Panc1 (cell line): ENCODE data around the gene PDE4B. TPM values are rescaled to one million over a fixed set of nuclear protein-coding genes. Genes with fewer than 3 reads are reported as not detected.

Experiments used
- ATAC-seq: fragments of 200-7000 bp; cut with Tn5 transposase; 2 replicates; pipeline ENCODE4 v1.9.1; 2020; ENCODE audit warnings: mild to moderate bottlenecking, moderate library complexity
- Bru-seq: library from RNA; stranded (reverse); fragments of 400-500 nt; gene quantifications from one replicate; lab custom pipeline; 2021; lab: Mats Ljungman, UMichigan
- BruChase-seq, 2 experiments: library from RNA; stranded (reverse); fragments of 400-500 nt; gene quantifications; one replicate each; lab custom pipeline; 2021; lab: Mats Ljungman, UMichigan
- BruUV-seq: library from RNA; stranded (reverse); fragments of 400-500 nt; replicated peaks from 2 replicates; lab custom pipeline; 2021; lab: Mats Ljungman, UMichigan
- CTCF ChIA-PET: fragments of 300-600 bp; sonication (Branson Sonifier 250); formaldehyde crosslinking; loops from one replicate; lab custom pipeline; 2022; ENCODE audit warnings: antibody characterized with exemption; lab: Charles Lee
- POLR2A ChIA-PET: fragments of 300-600 bp; sonication (Branson Sonifier 250); formaldehyde crosslinking; loops from one replicate; lab custom pipeline; 2022; ENCODE audit warnings: antibody characterized with exemption; lab: Charles Lee
- DNase-seq: peaks from one replicate; pipeline ENCODE4 v3.0.0-alpha.2; 2010; ENCODE audit warnings: low read depth, low spot score
- H3K27ac ChIP-seq: 2 replicates; pipeline ENCODE4 v1.5.1; 2011; ENCODE audit warnings: mild to moderate bottlenecking, low read length, inconsistent platforms
- H3K27me3 ChIP-seq: fragments of 200-500 bp; sonication (Bioruptor generic); 2 replicates; pipeline ENCODE4 v1.6.0; 2014; ENCODE audit warnings: low read length, inconsistent platforms; ENCODE audit not compliant: control insufficient read depth, insufficient read depth
- H3K36me3 ChIP-seq: fragments of 200-500 bp; sonication (Bioruptor generic); 2 replicates; pipeline ENCODE4 v1.5.1; 2014; ENCODE audit warnings: inconsistent platforms, mild to moderate bottlenecking, low read length, moderate library complexity; ENCODE audit not compliant: control insufficient read depth, insufficient read depth
- H3K4me1 ChIP-seq: 2 replicates; pipeline ENCODE4 v1.5.1; 2011; ENCODE audit warnings: inconsistent platforms, mild to moderate bottlenecking, low read length, moderate library complexity; ENCODE audit not compliant: control insufficient read depth, insufficient read depth
- H3K4me3 ChIP-seq, 2 experiments: 2 replicates each; pipeline ENCODE4 v1.5.1; 2011 to 2012; ENCODE audit warnings: low read depth in 2 of 2, low read length in 2 of 2, mild to moderate bottlenecking in 2 of 2, inconsistent platforms in 1 of 2, moderate library complexity in 1 of 2
- H3K9me3 ChIP-seq: fragments of 200-500 bp; sonication (Bioruptor generic); 2 replicates; pipeline ENCODE4 v1.5.1; 2014; ENCODE audit warnings: low read depth, mild to moderate bottlenecking, inconsistent platforms, low read length, moderate library complexity; ENCODE audit not compliant: control insufficient read depth, insufficient read depth
- POLR2AphosphoS5 ChIP-seq: IDR thresholded peaks from 2 replicates; pipeline ENCODE4 v1.6.1; 2012; ENCODE audit warnings: mild to moderate bottlenecking, low read depth, low read length, moderate library complexity
- REST ChIP-seq, 2 experiments: IDR thresholded peaks; 2 replicates each; pipeline ENCODE4 v1.6.1; 2011 to 2012; ENCODE audit warnings: low read depth in 2 of 2, control low read depth in 1 of 2, low read length in 1 of 2, mild to moderate bottlenecking in 1 of 2, moderate library complexity in 1 of 2; ENCODE audit not compliant: insufficient read depth in 1 of 2
- SIN3A ChIP-seq: IDR thresholded peaks from 2 replicates; pipeline ENCODE4 v1.6.1; 2012; ENCODE audit warnings: low read depth, mild to moderate bottlenecking, low read length, moderate library complexity, borderline replicate concordance; ENCODE audit not compliant: insufficient read depth
- TCF7L2 ChIP-seq: IDR thresholded peaks from 2 replicates; pipeline ENCODE4 v1.6.1; 2011; ENCODE audit warnings: mild to moderate bottlenecking, low read depth, low read length, inconsistent platforms
- in situ Hi-C: cut with HindIII; loops from 2 replicates; pipeline ENCODE4 v1.10.0; 2016; ENCODE audit warnings: low sequenced_read_pairs, low pct_unique_long_range_greater_than_20kb
- intact Hi-C: fragments of 100-400 bp; cut with micrococcal nuclease; formaldehyde crosslinking; loops from one replicate; pipeline ENCODE4 v1.10.0; 2022; ENCODE audit not compliant: unreplicated experiment
- long read RNA-seq: library from polyadenylated mRNA; unstranded; transcript quantifications from one replicate; pipeline ENCODE4 v2.0.0, GENCODE V29; 2021; ENCODE audit not compliant: unreplicated experiment
- polyA plus RNA-seq: library from polyadenylated mRNA; unstranded; fragments of >200 nt; gene quantifications from one replicate; pipeline ENCODE4 v1.2.1, GENCODE V29; 2012; ENCODE audit warnings: missing spikeins; ENCODE audit not compliant: insufficient read length
- total RNA-seq: library from RNA; stranded (reverse); gene quantifications from one replicate; pipeline ENCODE4 v1.2.1, GENCODE V29; 2021; ENCODE audit not compliant: unreplicated experiment
- TF ChIP-seq, protein P1 (sequence below): fragments of 450-650 bp; IDR thresholded peaks from 2 replicates; pipeline ENCODE4 v1.5.1; 2017; ENCODE audit warnings: mild to moderate bottlenecking

Gene PDE4B
- 0.26 TPM for total RNA-seq
- 0.25 TPM for polyA plus RNA-seq
- Bru-seq, nascent RNA = percentile 8 among the genes with signal in this experiment
- percentile 5 among the genes with signal in this experiment for BruChase-seq, experiment 1, labeled RNA remaining after a 2-hour chase
- BruChase-seq, experiment 2, labeled RNA remaining after a 6-hour chase = percentile 5 among the genes with signal in this experiment
- long read RNA-seq = 0 reads

GRCh38 chr1:65792669-65793358 is at the start of gene PDE4B:
Gene PDE4B, plus strand, starts transcription at chr1:65792895.
- intact Hi-C loops (no loop called here), in situ Hi-C loops (no loop called here)
- TF ChIP-seq, protein P1, sequence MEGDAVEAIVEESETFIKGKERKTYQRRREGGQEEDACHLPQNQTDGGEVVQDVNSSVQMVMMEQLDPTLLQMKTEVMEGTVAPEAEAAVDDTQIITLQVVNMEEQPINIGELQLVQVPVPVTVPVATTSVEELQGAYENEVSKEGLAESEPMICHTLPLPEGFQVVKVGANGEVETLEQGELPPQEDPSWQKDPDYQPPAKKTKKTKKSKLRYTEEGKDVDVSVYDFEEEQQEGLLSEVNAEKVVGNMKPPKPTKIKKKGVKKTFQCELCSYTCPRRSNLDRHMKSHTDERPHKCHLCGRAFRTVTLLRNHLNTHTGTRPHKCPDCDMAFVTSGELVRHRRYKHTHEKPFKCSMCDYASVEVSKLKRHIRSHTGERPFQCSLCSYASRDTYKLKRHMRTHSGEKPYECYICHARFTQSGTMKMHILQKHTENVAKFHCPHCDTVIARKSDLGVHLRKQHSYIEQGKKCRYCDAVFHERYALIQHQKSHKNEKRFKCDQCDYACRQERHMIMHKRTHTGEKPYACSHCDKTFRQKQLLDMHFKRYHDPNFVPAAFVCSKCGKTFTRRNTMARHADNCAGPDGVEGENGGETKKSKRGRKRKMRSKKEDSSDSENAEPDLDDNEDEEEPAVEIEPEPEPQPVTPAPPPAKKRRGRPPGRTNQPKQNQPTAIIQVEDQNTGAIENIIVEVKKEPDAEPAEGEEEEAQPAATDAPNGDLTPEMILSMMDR = no peak
- no peak for TF ChIP-seq POLR2AphosphoS5
- no peak for TF ChIP-seq SIN3A
- no peak within 1 kb of the TSS for H3K27ac ChIP-seq
- DNase-seq = no peak
- H3K4me1 ChIP-seq = no peaks in the 10 kb centered on the region
- CTCF ChIA-PET = no interaction called here
- peaks cover 3% of the 10 kb centered on the region for H3K27me3 ChIP-seq
- BruUV-seq = no TSS peak
- no peaks in the 10 kb centered on the region for H3K9me3 ChIP-seq
- ATAC-seq = no peak
- POLR2A ChIA-PET = no interaction called here
- peak within 1 kb of the TSS in 1 of 2 experiments; percentile 11; a peak in 1 of 4 replicates for H3K4me3 ChIP-seq
- no peaks in the 10 kb centered on the region for H3K36me3 ChIP-seq

DNA sequence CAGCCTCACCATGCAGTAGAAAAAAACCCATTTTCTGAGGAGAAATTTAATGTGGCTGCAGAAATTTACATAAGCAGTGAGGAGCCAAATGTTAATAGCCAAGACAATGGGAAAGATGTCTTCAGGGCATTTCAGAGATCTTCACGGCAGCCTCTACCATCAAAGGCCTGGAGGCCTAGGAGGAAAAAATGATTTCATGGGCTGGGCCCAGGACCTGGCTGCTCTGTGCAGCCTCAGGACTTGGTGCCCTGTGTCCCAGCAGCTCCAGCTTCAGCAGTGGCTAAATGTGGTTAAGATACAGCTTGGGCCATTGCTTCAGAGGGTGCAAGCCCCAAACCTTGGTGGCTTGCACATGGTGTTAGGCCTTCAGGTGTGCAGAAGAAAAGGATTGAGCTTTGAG is 48.0 kb upstream of the PDE4B start:
- ChIA-PET POLR2A (no interaction called here), CTCF (no interaction called here)
- intact Hi-C loops = no loop called here
- H3K36me3 ChIP-seq = no peaks in the 10 kb centered on the region
- in situ Hi-C loops = no loop called here
- TF ChIP-seq REST (IDR thresholded peaks at IDR 0.05; ENCODE audit: insufficient read depth in 1 of 2, low read depth in 2 of 2, low read length in 1 of 2) = no peak
- TF ChIP-seq POLR2AphosphoS5 = no peak
- TF ChIP-seq SIN3A = no peak
- no peaks in the 10 kb centered on the region; the same call in 1 of the 2 replicates for H3K9me3 ChIP-seq
- no peak overlapping the region for H3K4me3 ChIP-seq
- H3K27ac ChIP-seq = no peak overlapping the region
- no TSS peak for BruUV-seq
- no peaks in the 10 kb centered on the region for H3K4me1 ChIP-seq
- ATAC-seq (no peak), DNase-seq (no peak)
- no peaks in the 10 kb centered on the region for H3K27me3 ChIP-seq

DNA sequence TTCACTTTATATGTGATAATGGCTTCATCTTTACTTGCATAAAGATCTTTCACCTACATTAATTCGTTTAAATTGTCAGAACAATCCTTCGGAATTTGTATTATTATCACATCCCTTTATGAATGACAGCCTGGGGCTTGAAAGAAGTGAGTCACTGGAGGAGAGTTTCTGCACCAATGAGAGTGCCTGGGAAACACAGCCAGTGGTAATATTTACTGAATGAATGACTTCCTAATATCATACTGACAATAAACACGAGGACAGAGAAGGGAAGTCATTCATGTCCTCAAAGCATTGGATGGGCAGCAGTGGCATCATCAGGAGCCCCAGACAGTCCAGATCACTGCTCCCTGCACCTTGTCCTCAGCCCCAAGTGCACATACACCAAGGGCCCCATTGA is 40.7 kb upstream of the PDE4B start:
- Histone ChIP-seq H3K4me1 (no peaks in the 10 kb centered on the region), H3K27ac (no peak overlapping the region), H3K4me3 (no peak overlapping the region), H3K36me3 (no peaks in the 10 kb centered on the region), H3K27me3 (no peaks in the 10 kb centered on the region), H3K9me3 (no peaks in the 10 kb centered on the region)
- ChIA-PET CTCF (no interaction called here), POLR2A (no interaction called here)
- in situ Hi-C loops (no loop called here), intact Hi-C loops (no loop called here)
- BruUV-seq = no TSS peak
- no peak for TF ChIP-seq TCF7L2
- TF ChIP-seq REST (IDR thresholded peaks at IDR 0.05; ENCODE audit: insufficient read depth in 1 of 2, low read depth in 2 of 2, low read length in 1 of 2) = no peak
- no peak for TF ChIP-seq POLR2AphosphoS5
- TF ChIP-seq SIN3A = no peak
- TF ChIP-seq, protein P1 = no peak
- ATAC-seq = no peak
- no peak for DNase-seq
